ENCODE data around the gene COG5. TPM values are rescaled to one million over a fixed set of nuclear protein-coding genes. Genes with fewer than 3 reads are reported as not detected.
"Not testable (repeated sequence)": the region's sequence is repeated elsewhere in the genome, so short reads cannot be mapped to it uniquely, and the experiment has no call there.

COG5 gene
- total RNA-seq, 1 donor from 2014 or later = 39.6 TPM

DNA sequence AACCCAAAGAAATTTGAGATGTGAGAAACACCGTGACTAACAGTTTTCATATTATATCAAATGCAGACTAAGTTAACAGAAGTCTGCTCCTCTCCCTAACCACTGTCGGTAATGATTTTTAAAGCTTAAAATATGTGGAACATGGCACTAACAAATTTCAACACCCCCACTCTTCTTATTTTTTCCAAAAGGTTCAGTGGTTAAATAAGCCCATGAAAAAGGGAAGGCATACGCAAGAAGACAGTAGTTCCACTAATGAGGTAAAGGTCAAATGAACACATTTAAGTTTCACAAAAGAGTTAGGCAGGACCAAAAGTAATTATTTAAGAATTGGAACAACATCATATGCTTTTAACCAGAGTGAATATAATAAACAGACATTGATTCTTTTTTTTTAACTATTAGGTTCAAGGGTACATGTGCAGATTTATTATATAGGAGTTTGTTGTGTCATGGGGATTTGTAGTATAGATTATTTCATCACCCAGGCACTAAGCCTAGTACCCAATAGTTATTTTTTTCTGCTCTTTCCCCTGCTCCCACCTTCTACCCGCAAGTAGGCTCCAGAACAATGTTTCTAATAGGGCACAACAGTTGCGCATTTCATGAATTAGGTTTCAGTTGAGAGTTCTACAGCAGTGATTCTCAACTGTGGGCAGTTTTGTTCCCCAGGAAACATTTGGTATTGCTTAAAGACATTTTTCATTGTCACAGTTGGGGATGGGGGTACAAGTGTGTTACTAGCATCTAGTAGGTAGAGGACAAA, 315.0 kb downstream of the COG5 start:
- Histone ChIP-seq H3K9me3 (no peaks in the 10 kb centered on the region), H3K27me3 (no peaks in the 10 kb centered on the region), H3K36me3 (peaks cover 6% of the 10 kb centered on the region), H3K27ac (no peak overlapping the region), H3K4me3 (no peak overlapping the region), H3K4me1 (no peaks in the 10 kb centered on the region)
- peak; percentile 59 for ATAC-seq
- TF ChIP-seq, protein P1, sequence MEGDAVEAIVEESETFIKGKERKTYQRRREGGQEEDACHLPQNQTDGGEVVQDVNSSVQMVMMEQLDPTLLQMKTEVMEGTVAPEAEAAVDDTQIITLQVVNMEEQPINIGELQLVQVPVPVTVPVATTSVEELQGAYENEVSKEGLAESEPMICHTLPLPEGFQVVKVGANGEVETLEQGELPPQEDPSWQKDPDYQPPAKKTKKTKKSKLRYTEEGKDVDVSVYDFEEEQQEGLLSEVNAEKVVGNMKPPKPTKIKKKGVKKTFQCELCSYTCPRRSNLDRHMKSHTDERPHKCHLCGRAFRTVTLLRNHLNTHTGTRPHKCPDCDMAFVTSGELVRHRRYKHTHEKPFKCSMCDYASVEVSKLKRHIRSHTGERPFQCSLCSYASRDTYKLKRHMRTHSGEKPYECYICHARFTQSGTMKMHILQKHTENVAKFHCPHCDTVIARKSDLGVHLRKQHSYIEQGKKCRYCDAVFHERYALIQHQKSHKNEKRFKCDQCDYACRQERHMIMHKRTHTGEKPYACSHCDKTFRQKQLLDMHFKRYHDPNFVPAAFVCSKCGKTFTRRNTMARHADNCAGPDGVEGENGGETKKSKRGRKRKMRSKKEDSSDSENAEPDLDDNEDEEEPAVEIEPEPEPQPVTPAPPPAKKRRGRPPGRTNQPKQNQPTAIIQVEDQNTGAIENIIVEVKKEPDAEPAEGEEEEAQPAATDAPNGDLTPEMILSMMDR (IDR thresholded peaks at IDR 0.05) = no peak
- intact Hi-C loops (cut with DNase I) = no loop called here
- no peak for DNase-seq

DNA sequence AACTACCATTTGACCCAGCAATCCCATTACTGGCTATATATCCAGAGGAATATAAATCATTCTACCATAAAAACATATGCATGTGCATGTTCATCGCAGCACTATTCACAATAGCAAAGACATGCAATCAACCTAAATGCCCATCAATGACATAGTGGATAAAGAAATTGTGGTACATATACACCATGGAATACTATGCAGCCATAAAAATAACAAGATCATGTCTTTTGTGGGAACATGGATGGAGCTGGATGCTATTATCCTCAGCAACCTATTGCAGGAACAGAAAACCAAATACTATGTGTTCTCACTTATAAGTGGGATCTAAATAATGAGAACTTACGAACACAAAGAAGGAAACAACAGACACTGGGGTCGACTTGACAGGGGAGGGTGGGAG, 316.9 kb downstream of the COG5 start:
- intact Hi-C loops (cut with DNase I); H3K27ac ChIP-seq; H3K4me3 ChIP-seq; DNase-seq; H3K27me3 ChIP-seq; H3K4me1 ChIP-seq; ATAC-seq; H3K36me3 ChIP-seq; H3K9me3 ChIP-seq: not testable (repeated sequence)

DNA sequence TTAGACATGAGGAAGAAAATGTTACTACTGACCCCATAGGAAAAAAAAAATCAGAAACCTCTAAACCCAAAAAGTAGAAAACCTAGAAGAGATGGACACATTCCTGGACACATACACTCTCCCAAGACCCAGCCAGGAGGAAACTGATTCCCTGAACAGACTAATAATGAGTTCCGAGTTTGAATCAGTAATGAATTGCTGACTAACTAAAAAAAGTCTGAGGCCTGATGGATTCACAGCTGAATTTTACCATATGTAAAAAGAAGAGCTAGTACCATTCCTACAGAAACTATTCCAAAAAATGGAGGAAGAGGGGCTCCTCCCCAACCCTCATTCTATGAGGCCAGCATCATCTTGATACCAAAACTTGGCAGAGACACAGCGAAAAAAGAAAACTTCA, 319.1 kb downstream of the COG5 start:
- ATAC-seq = no peak
- TF ChIP-seq, protein P1 (IDR thresholded peaks at IDR 0.05) = no peak
- Histone ChIP-seq H3K4me1 (no peaks in the 10 kb centered on the region), H3K27me3 (no peaks in the 10 kb centered on the region), H3K4me3 (no peak overlapping the region), H3K27ac (no peak overlapping the region), H3K9me3 (no peaks in the 10 kb centered on the region), H3K36me3 (peaks cover 6% of the 10 kb centered on the region)
- intact Hi-C loops (cut with DNase I) = no loop called here
- no peak for DNase-seq

DNA sequence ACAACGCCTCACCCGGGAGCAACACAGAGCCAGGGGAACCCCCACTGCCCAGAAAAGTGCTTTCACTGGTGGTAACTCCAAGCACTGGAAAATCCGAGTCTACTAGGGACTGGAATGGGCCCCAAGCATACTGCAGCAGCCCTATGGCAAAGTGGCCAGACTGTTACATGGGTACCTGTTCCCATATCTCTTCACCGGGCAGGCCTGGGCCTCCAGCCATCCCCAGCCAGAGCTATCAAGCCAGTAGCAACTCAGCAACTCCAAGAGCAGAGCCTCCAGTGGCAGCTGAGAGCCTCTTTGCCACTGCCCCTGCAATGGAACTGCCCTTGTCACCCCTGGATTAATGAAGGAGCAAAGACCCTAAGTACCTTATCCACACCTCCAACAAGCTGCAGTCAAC, 321.5 kb downstream of the COG5 start:
- no peaks in the 10 kb centered on the region for H3K9me3 ChIP-seq
- no peaks in the 10 kb centered on the region for H3K27me3 ChIP-seq
- no peaks in the 10 kb centered on the region for H3K36me3 ChIP-seq
- no peak overlapping the region for H3K27ac ChIP-seq
- DNase-seq = no peak
- no peak overlapping the region for H3K4me3 ChIP-seq
- TF ChIP-seq, protein P1 (IDR thresholded peaks at IDR 0.05) = no peak
- intact Hi-C loops (cut with DNase I) = no loop called here
- H3K4me1 ChIP-seq = no peaks in the 10 kb centered on the region
- no peak for ATAC-seq

DNA sequence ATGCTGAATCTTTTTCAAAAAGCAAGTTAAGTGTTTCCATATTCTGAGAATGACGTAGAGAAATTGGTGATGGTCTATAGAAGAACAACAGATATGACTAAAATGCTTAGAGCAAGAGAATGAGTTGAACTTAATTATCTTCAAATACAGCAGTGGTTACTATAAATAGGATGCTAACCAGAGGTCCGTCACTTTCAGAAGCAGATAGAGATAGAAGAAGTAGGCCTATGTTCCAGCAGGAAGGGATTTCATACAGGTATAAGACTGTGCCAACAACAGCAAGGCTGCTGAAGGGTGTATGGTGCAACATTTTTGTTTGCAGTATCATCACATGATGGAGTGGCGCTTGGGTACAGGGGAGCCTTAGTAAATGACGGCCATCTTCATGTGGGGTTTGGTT, 326.3 kb downstream of the COG5 start:
- Histone ChIP-seq H3K27ac (no peak overlapping the region), H3K4me3 (no peak overlapping the region), H3K27me3 (no peaks in the 10 kb centered on the region), H3K4me1 (no peaks in the 10 kb centered on the region), H3K9me3 (no peaks in the 10 kb centered on the region), H3K36me3 (no peaks in the 10 kb centered on the region)
- TF ChIP-seq, protein P1 (IDR thresholded peaks at IDR 0.05) = no peak
- intact Hi-C loops (cut with DNase I) = no loop called here
- ATAC-seq (no peak), DNase-seq (no peak)

DNA sequence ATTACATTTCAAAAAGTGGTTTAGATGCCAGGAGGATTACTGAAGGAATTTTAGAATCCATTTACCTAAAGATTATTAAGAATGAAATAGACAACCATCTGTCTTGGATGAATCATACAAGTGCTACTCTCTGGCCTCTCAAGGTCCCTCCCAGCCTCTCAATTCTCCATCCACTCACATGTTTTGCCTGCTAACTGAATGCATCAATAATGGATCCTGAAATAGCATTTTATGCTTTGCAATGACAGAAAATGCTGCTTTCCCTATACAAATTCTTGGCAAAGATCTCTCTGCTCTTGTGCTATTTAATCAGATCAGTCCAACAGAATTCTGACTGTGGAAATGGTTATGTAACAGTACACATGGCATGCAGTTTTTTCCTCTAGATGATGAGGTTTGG, 326.9 kb downstream of the COG5 start:
- Histone ChIP-seq H3K36me3 (no peaks in the 10 kb centered on the region), H3K4me3 (no peak overlapping the region), H3K9me3 (no peaks in the 10 kb centered on the region), H3K4me1 (no peaks in the 10 kb centered on the region), H3K27me3 (no peaks in the 10 kb centered on the region), H3K27ac (no peak overlapping the region)
- intact Hi-C loops (cut with DNase I) = no loop called here
- TF ChIP-seq, protein P1 (IDR thresholded peaks at IDR 0.05) = no peak
- ATAC-seq (no peak), DNase-seq (no peak)
